ENCODE measurements around the gene SYS1.

SYS1 gene

DNA sequence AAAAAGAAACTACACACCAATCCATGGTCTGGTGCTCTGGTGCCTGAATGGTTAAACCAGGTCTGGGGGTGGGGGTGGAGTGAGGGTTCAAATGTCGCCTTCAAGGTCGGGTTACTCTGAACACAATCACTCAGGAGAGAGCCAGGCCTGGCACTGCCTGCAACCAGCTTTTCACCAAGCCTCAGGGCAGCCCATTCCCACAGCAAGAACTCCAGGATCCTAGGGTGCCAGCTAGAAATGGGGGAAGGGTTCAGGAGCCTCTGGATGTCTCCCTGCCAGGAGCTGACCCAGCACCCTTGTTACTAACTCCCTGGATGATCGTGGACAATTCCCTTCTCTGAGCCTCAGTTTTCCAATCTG is 21.4 kb upstream of the SYS1 start:
- TF ChIP-seq EZH2phosphoT487 (IDR thresholded peaks at IDR 0.05; ENCODE audit: borderline replicate concordance): no peak
- TF ChIP-seq, protein P1, sequence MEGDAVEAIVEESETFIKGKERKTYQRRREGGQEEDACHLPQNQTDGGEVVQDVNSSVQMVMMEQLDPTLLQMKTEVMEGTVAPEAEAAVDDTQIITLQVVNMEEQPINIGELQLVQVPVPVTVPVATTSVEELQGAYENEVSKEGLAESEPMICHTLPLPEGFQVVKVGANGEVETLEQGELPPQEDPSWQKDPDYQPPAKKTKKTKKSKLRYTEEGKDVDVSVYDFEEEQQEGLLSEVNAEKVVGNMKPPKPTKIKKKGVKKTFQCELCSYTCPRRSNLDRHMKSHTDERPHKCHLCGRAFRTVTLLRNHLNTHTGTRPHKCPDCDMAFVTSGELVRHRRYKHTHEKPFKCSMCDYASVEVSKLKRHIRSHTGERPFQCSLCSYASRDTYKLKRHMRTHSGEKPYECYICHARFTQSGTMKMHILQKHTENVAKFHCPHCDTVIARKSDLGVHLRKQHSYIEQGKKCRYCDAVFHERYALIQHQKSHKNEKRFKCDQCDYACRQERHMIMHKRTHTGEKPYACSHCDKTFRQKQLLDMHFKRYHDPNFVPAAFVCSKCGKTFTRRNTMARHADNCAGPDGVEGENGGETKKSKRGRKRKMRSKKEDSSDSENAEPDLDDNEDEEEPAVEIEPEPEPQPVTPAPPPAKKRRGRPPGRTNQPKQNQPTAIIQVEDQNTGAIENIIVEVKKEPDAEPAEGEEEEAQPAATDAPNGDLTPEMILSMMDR (conservative IDR thresholded peaks at IDR 0.05; ENCODE audit: low read length): no peak
- no peak overlapping the region for H2AFZ ChIP-seq (ENCODE audit: low read length)
- no peak overlapping the region for H3K4me2 ChIP-seq (ENCODE audit: low read depth, low read length, poor library complexity, severe bottlenecking)
- H4K20me1 ChIP-seq (ENCODE audit: insufficient read depth, low read length, poor library complexity, severe bottlenecking): no peaks in the 10 kb centered on the region
- H3K27me3 ChIP-seq (ENCODE audit: insufficient read depth, low read length, poor library complexity, severe bottlenecking): no peaks in the 10 kb centered on the region
- no peak overlapping the region for H3K9ac ChIP-seq (ENCODE audit: low read depth, low read length, poor library complexity, severe bottlenecking)
- peaks cover 33% of the 10 kb centered on the region for H3K4me1 ChIP-seq (ENCODE audit: insufficient read depth, low read length, poor library complexity, severe bottlenecking)
- H3K9me2 ChIP-seq (replicated peaks; ENCODE audit: low read depth, low read length): no peaks in the 10 kb centered on the region
- no peaks in the 10 kb centered on the region for H3K36me3 ChIP-seq (ENCODE audit: insufficient read depth, low read length)
- H3K9me3 ChIP-seq (ENCODE audit: insufficient read depth, low read depth, low read length): no peaks in the 10 kb centered on the region
- no peak overlapping the region for H3K4me3 ChIP-seq (ENCODE audit: low read length, poor library complexity, severe bottlenecking)
- no peaks in the 10 kb centered on the region for H3F3A ChIP-seq (ENCODE audit: low read depth)
- H3K79me2 ChIP-seq (ENCODE audit: insufficient read depth, low read length): no peaks in the 10 kb centered on the region

DNA sequence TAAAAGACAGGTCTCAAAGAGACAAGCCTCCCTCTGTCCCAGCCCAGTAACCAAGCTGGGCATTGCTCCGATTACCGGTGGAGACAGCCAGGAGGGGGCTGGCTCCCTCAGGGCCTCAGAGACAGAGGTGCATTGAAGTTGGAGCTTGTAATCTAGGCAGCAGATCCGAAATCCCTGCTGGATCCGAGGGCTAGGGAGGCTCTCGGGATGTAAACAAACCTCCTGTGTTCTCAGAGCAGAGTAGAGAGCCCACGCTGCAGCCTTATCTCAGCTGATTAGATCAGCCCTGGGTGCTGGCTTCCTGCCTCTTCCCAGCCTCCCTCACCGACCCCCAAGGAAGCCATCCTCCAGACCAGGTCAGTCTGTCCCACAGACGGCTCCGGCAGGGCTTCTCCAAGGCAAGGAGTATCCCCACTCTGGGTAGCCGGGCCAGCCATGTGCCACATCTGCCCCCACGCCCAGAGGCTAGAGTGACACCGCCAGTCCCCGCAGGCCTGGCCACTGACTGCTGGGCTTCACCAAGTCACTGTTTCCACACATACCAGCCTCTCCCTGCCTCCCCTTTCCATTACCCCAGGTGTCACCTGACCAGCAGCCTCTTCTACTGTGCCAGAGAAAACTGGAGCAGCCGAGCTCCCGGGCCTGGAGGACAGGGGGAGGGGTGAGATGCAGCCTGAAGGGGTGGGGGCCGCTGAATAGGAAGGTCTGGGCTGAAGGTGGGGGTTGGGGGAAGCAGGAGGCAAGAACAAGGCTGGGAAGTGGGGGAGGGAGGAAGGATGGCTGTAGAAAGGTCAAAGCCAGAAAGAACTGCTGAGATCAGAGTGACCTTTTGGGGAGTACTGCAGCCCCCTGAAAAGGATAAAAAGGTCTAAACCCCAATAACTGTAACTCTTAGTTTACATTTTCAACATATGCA is 20.8 kb upstream of the SYS1 start:
- H3K79me2 ChIP-seq (ENCODE audit: insufficient read depth, low read length): no peaks in the 10 kb centered on the region
- no peaks in the 10 kb centered on the region for H3K27me3 ChIP-seq (ENCODE audit: insufficient read depth, low read length, poor library complexity, severe bottlenecking)
- no peak overlapping the region for H3K9ac ChIP-seq (ENCODE audit: low read depth, low read length, poor library complexity, severe bottlenecking)
- no peak overlapping the region for H3K4me3 ChIP-seq (ENCODE audit: low read length, poor library complexity, severe bottlenecking)
- H2AFZ ChIP-seq (ENCODE audit: low read length): peak overlapping the region; percentile 15; the same call in 1 of the 2 replicates
- no peaks in the 10 kb centered on the region for H3K36me3 ChIP-seq (ENCODE audit: insufficient read depth, low read length)
- TF ChIP-seq, protein P1 (conservative IDR thresholded peaks at IDR 0.05; ENCODE audit: low read length): no peak
- TF ChIP-seq EZH2phosphoT487 (IDR thresholded peaks at IDR 0.05; ENCODE audit: borderline replicate concordance): no peak
- H3F3A ChIP-seq (ENCODE audit: low read depth): no peaks in the 10 kb centered on the region
- no peaks in the 10 kb centered on the region for H4K20me1 ChIP-seq (ENCODE audit: insufficient read depth, low read length, poor library complexity, severe bottlenecking)
- H3K9me3 ChIP-seq (ENCODE audit: insufficient read depth, low read depth, low read length): no peaks in the 10 kb centered on the region
- no peak overlapping the region for H3K4me2 ChIP-seq (ENCODE audit: low read depth, low read length, poor library complexity, severe bottlenecking)
- no peaks in the 10 kb centered on the region for H3K9me2 ChIP-seq (replicated peaks; ENCODE audit: low read depth, low read length)
- peaks cover 38% of the 10 kb centered on the region for H3K4me1 ChIP-seq (ENCODE audit: insufficient read depth, low read length, poor library complexity, severe bottlenecking)

DNA sequence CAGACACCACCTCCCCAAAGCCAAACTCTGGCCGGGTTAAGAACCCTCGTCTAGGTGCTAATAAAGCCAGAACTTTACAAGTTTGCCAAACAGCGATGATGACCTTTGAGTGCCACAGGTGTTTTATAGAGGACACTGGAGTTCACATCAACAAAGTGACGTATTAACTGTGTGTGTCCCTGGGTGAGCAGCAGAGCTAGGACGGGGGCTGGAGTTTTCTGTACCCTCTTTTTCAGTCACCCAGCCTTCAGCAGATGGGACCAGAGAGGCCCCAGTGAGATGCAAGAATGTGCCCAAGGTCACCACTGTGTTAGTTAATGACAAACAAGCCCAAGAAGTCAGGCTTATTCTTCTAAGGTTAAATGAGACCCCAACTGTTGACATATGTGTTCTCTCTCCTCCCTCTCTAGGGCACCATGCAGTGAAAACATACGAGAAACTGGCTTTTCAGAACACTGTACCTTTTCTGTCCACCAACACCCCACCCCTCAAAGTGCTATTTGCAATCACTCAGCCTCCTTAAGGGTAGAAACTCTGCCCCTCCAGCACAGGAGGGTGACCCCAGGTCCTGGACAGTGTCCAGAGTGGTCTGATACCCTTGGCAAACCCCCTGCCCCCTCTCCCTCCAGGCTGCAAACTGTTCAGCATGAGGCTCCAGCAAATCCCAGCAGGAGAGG is 20.0 kb upstream of the SYS1 start:
- H3K9me2 ChIP-seq (replicated peaks; ENCODE audit: low read depth, low read length): no peaks in the 10 kb centered on the region

More for the DNA sequence above, 20.0 kb upstream of the SYS1 start:
- Histone ChIP-seq H4K20me1 (ENCODE audit: insufficient read depth, low read length, poor library complexity, severe bottlenecking) (no peaks in the 10 kb centered on the region), H3K36me3 (ENCODE audit: insufficient read depth, low read length) (no peaks in the 10 kb centered on the region), H3K79me2 (ENCODE audit: insufficient read depth, low read length) (no peaks in the 10 kb centered on the region), H3F3A (ENCODE audit: low read depth) (no peaks in the 10 kb centered on the region), H3K4me2 (ENCODE audit: low read depth, low read length, poor library complexity, severe bottlenecking) (no peak overlapping the region), H3K4me3 (ENCODE audit: low read length, poor library complexity, severe bottlenecking) (no peak overlapping the region), H3K9me3 (ENCODE audit: insufficient read depth, low read depth, low read length) (no peaks in the 10 kb centered on the region), H3K27me3 (ENCODE audit: insufficient read depth, low read length, poor library complexity, severe bottlenecking) (no peaks in the 10 kb centered on the region), H3K4me1 (ENCODE audit: insufficient read depth, low read length, poor library complexity, severe bottlenecking) (peaks cover 38% of the 10 kb centered on the region), H2AFZ (ENCODE audit: low read length) (no peak overlapping the region), H3K9ac (ENCODE audit: low read depth, low read length, poor library complexity, severe bottlenecking) (no peak overlapping the region)
- no peak for TF ChIP-seq EZH2phosphoT487 (IDR thresholded peaks at IDR 0.05; ENCODE audit: borderline replicate concordance)
- TF ChIP-seq, protein P1 (conservative IDR thresholded peaks at IDR 0.05; ENCODE audit: low read length): no peak

All from Loucy (cell line).